Cardiac fibroblast (primary cell): Measurements from ENCODE around the gene TSPYL6.
A peak's percentile ranks its signal among the peaks of the same experiment; 100 is the strongest.
"Not testable (repeated sequence)": the region's sequence is repeated elsewhere in the genome, so short reads cannot be mapped to it uniquely, and the experiment has no call there.

Source experiments
- DNase-seq, 2 donors: peaks; one replicate each; pipeline versions ENCODE4 v3.0.0 to v3.0.0-alpha.2; 2010; ENCODE audit warnings: low read depth in 2 of 2
- H3K4me3 ChIP-seq, 2 donors: replicated peaks in 1 of 2; 1 replicate in 1 of 2; 2 replicates in 1 of 2; pipeline ENCODE4 v1.5.1; 2011; ENCODE audit warnings: low read depth in 2 of 2, low read length in 2 of 2, mild to moderate bottlenecking in 2 of 2, moderate library complexity in 1 of 2
- TF ChIP-seq, protein P1 (sequence below): IDR thresholded peaks from one replicate; pipeline ENCODE4 v1.5.1; 2011; ENCODE audit warnings: low read depth, mild to moderate bottlenecking, low read length, inconsistent platforms

Gene TSPYL6

DNA sequence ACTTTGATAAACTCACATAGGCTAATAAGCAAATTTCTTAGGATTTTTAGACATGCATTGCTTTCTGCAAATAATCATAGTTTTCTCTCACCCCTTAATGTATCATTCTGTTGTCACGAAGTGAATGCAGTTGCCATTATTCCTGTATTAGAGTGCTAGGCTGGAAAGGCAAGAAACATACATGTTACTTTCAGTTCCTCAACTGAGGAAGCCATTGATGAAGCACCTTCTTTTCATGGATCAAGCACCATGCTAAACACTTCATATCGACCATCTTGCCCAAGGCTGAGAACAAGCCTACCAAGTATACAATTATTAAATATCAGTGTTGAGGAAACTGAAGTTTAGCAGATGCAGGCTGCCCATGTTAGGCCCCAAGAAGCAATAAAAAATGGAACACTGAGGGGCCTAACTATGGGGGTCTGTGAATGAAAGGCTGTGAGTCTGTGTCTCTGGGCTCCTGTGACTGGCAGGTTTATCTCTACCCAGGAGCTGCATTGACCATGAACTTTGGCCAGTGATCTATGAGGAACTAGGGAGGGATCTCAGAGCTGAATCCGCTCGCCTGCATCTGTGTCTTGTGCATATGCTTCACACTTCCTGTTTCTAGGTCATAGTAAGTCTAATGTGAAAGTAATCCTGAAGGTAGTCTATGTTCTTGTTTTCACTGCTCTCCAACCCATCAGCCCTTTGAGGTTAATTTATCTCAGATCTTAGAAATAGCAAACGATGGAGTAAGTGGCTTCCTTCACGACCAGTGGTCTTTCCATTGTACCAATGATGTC is 16.0 kb upstream of the TSPYL6 start:
- TF ChIP-seq, protein P1, sequence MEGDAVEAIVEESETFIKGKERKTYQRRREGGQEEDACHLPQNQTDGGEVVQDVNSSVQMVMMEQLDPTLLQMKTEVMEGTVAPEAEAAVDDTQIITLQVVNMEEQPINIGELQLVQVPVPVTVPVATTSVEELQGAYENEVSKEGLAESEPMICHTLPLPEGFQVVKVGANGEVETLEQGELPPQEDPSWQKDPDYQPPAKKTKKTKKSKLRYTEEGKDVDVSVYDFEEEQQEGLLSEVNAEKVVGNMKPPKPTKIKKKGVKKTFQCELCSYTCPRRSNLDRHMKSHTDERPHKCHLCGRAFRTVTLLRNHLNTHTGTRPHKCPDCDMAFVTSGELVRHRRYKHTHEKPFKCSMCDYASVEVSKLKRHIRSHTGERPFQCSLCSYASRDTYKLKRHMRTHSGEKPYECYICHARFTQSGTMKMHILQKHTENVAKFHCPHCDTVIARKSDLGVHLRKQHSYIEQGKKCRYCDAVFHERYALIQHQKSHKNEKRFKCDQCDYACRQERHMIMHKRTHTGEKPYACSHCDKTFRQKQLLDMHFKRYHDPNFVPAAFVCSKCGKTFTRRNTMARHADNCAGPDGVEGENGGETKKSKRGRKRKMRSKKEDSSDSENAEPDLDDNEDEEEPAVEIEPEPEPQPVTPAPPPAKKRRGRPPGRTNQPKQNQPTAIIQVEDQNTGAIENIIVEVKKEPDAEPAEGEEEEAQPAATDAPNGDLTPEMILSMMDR, result no peak
- H3K4me3 ChIP-seq, result no peak overlapping the region
- DNase-seq, result no peak

GRCh38 chr2:54271189-54271588 is 15.2 kb upstream of the TSPYL6 start:
- TF ChIP-seq, protein P1, result no peak
- no peak overlapping the region for H3K4me3 ChIP-seq
- no peak for DNase-seq

- no peak overlapping the region for H3K4me3 ChIP-seq
- TF ChIP-seq, protein P1, result no peak
- DNase-seq, result no peak
These were observed 11.5 kb upstream of the TSPYL6 start for GRCh38 chr2:54267577-54267976.

GRCh38 chr2:54265081-54265480 is 9.1 kb upstream of the TSPYL6 start:
- H3K4me3 ChIP-seq, DNase-seq: not testable (repeated sequence)

GRCh38 chr2:54262015-54262765 is 6.2 kb upstream of the TSPYL6 start:
- no peak overlapping the region for H3K4me3 ChIP-seq
- DNase-seq, result peak in 1 of 2 donors; percentile 34
- TF ChIP-seq, protein P1, result no peak

DNA sequence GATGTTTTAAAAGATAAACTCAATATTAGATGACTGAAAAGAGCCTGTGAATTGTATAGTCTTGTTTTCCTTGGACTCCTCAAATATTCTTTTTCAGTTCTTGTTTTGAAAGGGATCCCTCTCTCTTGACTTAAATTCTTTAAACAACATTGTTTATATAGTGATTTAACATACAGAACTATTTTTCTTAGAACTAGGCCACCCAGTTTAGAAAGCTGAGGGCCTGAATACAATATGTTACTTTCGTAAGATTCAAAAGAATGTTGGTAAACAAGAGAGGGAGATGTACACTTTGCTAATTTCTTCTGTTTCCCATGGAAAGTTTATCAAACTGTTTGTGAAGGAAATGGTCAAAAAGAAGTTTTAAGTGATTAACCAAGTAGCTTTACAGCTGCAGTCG is 5.5 kb upstream of the TSPYL6 start:
- DNase-seq, result peak in 1 of 2 donors; percentile 46
- H3K4me3 ChIP-seq, result no peak overlapping the region
- TF ChIP-seq, protein P1, result no peak

- TF ChIP-seq, protein P1, result no peak
- DNase-seq, result no peak
- H3K4me3 ChIP-seq, result no peak overlapping the region
These were observed 4.2 kb upstream of the TSPYL6 start for GRCh38 chr2:54260241-54260595.
